Loucy (cell line): ENCODE data around the gene MYOM3.

ENCODE experiments used
- EZH2phosphoT487 ChIP-seq: fragments of 200-600 bp; IDR thresholded peaks from 2 replicates; pipeline ENCODE4 v1.6.1; 2018; ENCODE audit warnings: antibody characterized with exemption, mild to moderate bottlenecking, moderate library complexity, borderline replicate concordance
- TF ChIP-seq, protein P1 (sequence below): fragments of 200-600 bp; sonication (generic); conservative IDR thresholded peaks from 2 replicates; pipeline ENCODE4 v1.5.1; 2014; ENCODE audit warnings: mild to moderate bottlenecking, antibody characterized with exemption, low read length

DNA sequence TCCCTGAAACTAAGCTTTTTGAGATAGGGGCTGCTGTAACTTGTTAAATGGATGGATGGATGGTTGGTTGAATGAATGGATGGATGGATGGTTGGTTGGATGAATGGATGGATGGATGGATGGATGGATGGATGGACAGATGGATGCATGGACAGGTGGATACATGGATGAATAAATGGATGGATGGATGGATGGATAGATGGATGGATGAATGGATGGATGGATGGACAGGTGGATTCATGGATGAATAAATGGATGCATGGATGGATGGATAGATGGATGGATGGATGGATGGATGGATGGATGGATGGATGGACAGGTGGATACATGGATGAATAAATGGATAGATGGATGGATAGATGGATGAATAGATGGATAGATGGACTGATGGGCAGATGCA lies 26.9 kb downstream of the MYOM3 start:
- TF ChIP-seq, protein P1, sequence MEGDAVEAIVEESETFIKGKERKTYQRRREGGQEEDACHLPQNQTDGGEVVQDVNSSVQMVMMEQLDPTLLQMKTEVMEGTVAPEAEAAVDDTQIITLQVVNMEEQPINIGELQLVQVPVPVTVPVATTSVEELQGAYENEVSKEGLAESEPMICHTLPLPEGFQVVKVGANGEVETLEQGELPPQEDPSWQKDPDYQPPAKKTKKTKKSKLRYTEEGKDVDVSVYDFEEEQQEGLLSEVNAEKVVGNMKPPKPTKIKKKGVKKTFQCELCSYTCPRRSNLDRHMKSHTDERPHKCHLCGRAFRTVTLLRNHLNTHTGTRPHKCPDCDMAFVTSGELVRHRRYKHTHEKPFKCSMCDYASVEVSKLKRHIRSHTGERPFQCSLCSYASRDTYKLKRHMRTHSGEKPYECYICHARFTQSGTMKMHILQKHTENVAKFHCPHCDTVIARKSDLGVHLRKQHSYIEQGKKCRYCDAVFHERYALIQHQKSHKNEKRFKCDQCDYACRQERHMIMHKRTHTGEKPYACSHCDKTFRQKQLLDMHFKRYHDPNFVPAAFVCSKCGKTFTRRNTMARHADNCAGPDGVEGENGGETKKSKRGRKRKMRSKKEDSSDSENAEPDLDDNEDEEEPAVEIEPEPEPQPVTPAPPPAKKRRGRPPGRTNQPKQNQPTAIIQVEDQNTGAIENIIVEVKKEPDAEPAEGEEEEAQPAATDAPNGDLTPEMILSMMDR = no peak
- TF ChIP-seq EZH2phosphoT487 = no peak
